Activated T-helper 1 cell treated with anti-CD3 and anti-CD28 coated beads, Interleukin-2, amount 50 U/mL, for 16 hours (primary cell): ENCODE measurements around the gene EYA2.
"Not testable (repeated sequence)": the region's sequence is repeated elsewhere in the genome, so short reads cannot be mapped to it uniquely, and the experiment has no call there.

Experiments used
- DNase-seq, 2 donors: peaks; one replicate each; pipeline ENCODE4 v3.0.0-alpha.2; 2020; ENCODE audit warnings: low read depth in 1 of 2, low spot score in 1 of 2

Gene EYA2

GRCh38 chr20:46894579-46894958, at the start of gene EYA2:
Gene EYA2 (plus strand): TSS chr20:46894843. CDS start chr20:46990011, 95,168 bp downstream.
- DNase-seq: no peak

- DNase-seq: no peak
Measured at GRCh38 chr20:46844965-46845364, 49.7 kb upstream of the EYA2 start.

GRCh38 chr20:46849269-46849668, 45.4 kb upstream of the EYA2 start:
- DNase-seq: no peak

DNA sequence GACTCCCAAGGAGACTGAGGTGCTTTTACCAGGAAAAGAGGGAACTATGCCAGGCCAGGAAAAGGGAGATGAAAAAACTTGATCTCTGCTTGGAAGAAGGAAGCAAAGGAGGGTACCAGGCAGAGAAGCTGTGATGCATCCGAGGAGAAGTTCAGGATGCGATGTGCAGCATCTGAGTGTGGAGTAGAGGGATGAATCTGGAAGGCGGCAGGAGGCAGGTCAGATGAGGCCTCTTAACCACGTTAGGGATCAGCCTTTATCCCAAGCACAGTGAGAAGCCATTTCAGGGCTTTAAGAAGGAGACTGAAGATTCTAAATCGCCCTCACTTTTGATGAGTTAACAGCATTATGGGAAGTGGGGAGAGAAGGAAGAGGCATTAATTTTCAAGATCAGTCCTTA, 44.9 kb upstream of the EYA2 start:
- DNase-seq: no peak

DNA sequence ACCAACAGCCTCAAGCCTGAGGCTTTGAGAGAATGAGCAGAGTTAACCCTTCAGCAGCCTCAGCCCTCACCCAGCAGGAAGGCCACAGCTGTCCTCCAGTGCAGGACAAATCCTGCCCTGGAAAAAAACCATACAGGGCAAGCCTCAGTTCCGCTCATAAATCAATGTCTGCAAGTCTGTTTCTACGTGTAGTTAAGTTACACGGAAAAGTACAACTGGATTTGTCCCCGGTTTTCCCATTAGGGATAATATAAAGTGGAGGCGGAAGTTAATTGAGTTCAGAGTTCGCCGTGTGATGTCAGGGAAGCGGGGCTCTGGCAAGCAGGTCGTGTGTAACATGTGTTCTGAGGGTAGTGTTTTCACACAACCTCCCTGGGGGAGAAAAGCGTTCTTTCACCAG, 44.2 kb upstream of the EYA2 start:
- DNase-seq: no peak

DNA sequence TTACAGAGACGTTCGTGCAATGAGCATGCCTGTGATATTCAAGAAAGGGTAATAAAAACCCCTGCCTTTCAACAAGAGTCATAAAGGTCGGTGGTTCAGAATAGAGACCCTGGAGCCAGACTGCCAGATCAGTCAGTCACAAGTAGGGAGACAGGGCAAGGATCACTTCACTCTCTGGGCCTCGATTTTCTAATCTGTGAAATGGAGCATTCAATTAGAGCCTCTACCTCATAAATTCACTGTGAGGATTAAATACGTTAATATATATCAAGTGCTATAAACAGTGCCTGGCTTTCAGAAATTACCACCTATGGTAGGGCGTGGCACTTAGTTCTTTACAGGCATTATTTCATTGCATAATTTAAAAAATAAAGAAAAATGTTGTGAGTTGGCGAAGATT, 43.7 kb upstream of the EYA2 start:
- DNase-seq: no peak

GRCh38 chr20:46851746-46852145, 42.9 kb upstream of the EYA2 start:
- DNase-seq: no peak

GRCh38 chr20:46852313-46852712, 42.3 kb upstream of the EYA2 start:
- DNase-seq: no peak

GRCh38 chr20:46853926-46854325, 40.7 kb upstream of the EYA2 start:
- DNase-seq: no peak

- no peak for DNase-seq
Measured at GRCh38 chr20:46857061-46857831, 37.4 kb upstream of the EYA2 start.

DNA sequence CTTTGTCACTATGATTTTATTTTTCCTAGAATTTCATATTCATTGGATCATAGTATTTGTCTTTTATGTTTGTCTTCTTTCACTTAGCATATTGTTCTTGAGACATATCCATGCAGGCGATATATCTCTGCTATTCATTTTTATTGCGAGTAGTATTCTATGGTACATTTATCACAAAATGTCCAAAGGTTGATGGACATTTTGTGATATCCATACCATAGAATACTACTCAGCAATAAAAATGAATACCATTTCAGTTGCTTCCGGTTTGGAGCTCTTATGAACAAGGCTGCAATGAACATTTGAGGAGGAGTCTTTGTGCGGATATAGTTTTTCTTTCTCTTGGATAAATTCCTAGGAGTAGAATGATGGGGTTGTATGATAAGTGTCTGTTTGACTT, 28.8 kb upstream of the EYA2 start:
- DNase-seq: no peak

DNA sequence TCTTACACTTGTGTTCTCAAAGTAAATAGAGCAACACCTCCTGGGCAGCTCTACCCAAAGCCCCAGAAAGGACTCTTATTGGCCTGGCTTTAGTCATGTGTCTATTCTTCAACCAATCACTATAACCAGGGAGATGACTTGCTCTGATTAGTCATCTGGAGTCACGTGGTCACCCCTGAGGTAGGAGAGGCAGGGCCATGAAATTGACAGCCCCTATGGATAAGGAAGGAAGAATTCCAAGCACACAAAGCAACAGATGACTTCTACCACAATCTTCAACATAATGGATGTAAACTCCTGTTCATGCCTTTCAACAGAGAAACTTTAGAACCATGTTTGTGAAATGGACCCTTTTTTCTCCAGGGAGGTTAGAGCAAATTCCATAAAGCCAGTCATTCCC, 24.6 kb upstream of the EYA2 start:
- no peak for DNase-seq

DNA sequence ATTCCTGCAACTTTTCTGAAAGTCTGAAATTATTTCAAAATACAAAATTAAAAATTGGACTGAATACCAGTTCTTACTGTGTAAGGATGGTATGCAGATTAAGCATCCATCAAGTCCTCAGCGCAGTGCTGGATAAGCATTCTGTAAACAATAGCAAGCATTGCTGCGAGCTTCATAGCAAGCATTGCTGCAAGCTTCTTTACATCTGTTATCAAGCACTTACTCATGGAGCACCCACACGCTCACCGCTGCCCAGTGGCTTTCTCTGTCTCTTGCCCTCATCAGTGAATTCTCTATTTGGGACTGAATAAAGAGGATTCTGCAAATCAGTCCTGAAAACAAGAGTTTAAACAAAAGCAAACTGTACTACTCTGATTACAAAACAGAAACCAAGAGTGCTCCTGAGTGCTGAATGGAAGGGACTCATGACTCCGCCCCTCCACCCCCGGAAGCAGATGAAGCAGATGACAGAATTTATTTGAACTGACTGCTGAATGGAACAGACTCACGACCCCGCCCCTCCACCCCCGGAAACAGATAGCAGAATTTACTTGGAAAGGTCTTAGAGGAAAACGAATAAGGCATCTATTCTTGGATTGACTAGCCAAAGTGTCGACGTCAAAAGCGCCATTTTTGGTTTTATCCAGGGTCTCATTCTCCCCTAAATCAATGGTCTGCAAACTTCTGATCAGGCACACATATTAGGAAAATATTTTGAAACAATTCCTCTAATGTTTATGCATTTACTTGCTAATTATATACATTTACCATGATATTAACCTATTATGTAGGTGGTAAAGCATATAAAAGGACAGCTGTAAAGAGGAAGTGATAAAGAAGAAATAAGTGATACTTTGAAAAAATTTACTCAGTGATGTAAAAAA, 22.1 kb upstream of the EYA2 start:
- DNase-seq: no peak

- no peak for DNase-seq
Measured at GRCh38 chr20:46875059-46875458, 19.6 kb upstream of the EYA2 start.

DNA sequence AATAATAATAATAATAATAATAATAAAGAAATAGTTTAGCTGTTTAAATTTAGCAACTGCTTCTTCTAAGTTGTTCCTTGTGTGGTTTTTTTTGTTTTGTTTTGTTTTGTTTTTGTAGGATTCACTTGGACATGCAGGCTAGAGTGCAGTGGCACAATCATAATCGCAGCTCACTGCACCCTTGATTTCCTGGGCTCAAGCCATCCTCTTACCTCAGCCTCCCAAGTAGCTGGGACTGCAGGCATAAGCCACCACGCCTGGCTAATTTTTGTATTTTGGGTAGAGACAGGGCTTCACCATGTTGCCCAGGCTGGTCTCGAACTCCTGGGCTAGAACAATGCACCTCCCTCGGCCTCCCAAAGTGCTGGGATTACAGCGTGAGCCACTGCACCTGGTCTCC, 15.3 kb upstream of the EYA2 start:
- no peak for DNase-seq

DNA sequence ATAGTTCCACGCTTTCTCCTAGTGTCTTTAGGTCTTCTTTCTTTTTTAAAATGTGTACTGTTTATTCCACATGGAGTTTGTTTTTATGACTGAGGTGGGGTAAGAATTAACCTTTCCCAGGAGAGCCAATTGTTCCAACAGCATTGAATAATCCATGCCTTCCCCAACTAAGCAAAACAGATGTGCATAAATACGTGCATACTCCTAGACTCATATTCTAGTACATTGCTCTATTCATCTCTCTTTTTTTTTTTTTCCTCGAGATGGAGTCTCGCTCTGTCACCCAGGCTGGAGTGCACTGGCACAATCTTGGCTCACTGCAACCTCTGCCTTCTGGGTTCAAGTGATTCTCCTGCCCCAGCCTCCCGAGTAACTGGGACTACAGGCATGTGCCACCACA, 14.7 kb upstream of the EYA2 start:
- DNase-seq: not testable (repeated sequence)

- no peak for DNase-seq
Measured at GRCh38 chr20:46883892-46884291, 10.8 kb upstream of the EYA2 start.

DNA sequence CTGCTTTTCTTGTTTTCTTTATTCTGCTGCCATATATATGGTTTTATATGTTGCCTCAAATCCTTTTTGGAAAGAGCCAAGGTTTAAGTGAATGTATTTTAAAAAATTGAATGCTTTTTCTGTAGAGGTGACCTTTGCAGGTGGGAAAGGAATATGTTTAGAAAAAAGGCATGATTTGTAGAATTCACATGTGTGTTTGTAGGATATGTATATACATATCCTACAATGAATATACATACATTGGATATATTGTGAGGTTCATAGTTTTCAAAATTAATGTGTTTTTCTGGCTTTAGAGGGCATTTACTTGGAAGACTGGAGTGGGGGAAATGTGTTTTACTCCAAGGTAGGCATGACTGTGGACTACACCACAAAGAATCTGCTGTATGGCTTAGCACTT, 4.0 kb upstream of the EYA2 start:
- no peak for DNase-seq

- no peak for DNase-seq
Measured at GRCh38 chr20:46893051-46893450, 1.6 kb upstream of the EYA2 start.

DNA sequence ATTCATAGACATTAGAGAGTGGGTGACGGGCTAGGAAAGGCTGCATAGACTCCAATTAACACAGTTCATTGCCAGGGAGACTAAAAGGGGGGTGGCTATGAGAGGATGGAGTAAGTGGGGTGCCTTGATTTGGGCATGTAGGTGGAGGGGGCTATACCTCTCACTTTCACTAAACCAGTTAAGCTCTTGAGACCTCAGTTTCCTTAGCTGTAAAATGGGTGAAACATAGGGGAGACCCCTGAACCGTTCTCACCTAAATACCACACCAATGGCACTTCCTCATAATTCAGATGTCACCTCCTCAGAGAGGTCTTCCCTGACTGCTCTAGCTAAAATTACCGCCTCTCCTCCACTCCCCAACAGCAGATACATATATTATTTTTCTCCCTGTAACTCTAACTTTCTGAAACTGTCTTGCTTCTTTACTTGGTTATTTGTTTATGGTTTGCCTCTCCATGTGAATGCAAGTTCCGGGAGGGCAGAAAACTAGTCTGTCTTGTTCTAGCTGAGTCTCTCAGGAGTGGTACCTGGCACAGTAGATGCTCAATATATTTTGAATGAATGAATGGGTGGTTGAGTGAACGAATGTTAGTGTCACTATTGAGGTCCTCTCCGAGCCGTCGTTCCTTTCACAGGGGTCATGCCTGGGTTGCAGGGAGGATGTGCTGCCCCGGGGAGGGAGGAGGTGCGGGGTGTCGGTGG, 615 bp upstream of the EYA2 start:
- no peak for DNase-seq

- DNase-seq: no peak
Measured at GRCh38 chr20:46894971-46895905, 595 bp downstream of the EYA2 start.
